Activated T-cell treated with anti-CD3 and anti-CD28 coated beads, Interleukin-2, amount 50 U/mL, for 24 hours (primary cell): ENCODE data around the gene SCAP.
"Not testable (repeated sequence)": the region's sequence is repeated elsewhere in the genome, so short reads cannot be mapped to it uniquely, and the experiment has no call there.

Experiments
- DNase-seq: peaks from one replicate; pipeline ENCODE4 v3.0.0-alpha.2; 2020
- H3K27ac Mint-ChIP-seq: 2 replicates; pipeline ENCODE4 v1.8.0; 2020; ENCODE audit warnings: mild to moderate bottlenecking, mixed read lengths
- H3K27me3 Mint-ChIP-seq: 2 replicates; pipeline ENCODE4 v1.8.0; 2020; ENCODE audit warnings: mixed read lengths
- H3K36me3 Mint-ChIP-seq: 2 replicates; pipeline ENCODE4 v1.8.0; 2020; ENCODE audit warnings: low read depth, mixed read lengths
- H3K4me1 Mint-ChIP-seq: 2 replicates; pipeline ENCODE4 v1.8.0; 2020; ENCODE audit warnings: low read depth, mixed read lengths
- H3K4me3 Mint-ChIP-seq: 2 replicates; pipeline ENCODE4 v1.8.0; 2020; ENCODE audit warnings: mild to moderate bottlenecking, moderate library complexity, mixed read lengths
- H3K9me3 Mint-ChIP-seq: 2 replicates; pipeline ENCODE4 v1.8.0; 2020; ENCODE audit warnings: mixed read lengths

The SCAP gene

DNA sequence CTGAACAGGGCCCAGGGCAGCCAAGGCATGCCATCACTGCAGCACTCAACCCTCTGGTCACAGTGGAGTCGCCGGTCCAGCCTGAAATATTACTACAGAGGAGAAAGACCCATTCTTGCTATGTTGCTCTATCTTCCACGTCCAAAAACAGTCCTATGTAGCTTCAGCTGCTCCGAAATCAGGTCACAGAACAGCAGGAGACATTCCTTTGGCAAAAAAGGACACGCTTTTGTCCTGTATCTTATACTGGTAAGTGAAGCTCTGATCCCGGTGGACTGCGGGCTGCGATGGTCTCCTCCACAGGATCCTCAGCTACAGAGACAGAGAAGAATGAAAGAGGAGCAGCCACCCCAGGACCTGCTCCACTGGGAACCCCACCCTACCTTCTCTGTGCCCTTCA, 20.1 kb upstream of the SCAP start:
- no peak overlapping the region for H3K4me3 Mint-ChIP-seq
- no peak for DNase-seq
- H3K4me1 Mint-ChIP-seq, result no peaks in the 10 kb centered on the region
- no peaks in the 10 kb centered on the region for H3K9me3 Mint-ChIP-seq
- no peaks in the 10 kb centered on the region for H3K27me3 Mint-ChIP-seq
- H3K27ac Mint-ChIP-seq, result no peak overlapping the region
- peaks cover 72% of the 10 kb centered on the region for H3K36me3 Mint-ChIP-seq

DNA sequence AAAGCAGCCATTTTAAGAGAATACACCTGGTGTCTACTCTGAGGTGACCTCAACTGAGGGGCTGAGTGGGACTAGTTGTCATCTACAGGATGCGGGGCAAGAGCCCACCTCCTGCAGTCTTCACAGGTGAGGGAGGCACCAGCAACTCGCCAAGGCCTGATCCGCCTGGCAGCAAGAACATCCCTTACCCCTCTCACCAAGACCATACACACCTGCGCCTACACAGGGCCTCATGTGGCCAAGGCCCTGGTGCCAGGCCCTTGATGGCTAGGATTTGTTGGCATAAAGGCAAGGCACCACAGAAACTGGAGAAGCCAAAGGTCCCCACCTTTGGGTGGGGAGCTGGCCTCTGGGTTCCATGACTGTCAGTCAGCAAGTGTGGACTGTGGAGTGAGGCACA, 19.4 kb upstream of the SCAP start:
- Mint-ChIP-seq H3K9me3 (no peaks in the 10 kb centered on the region), H3K36me3 (peaks cover 71% of the 10 kb centered on the region), H3K27ac (no peak overlapping the region), H3K4me3 (no peak overlapping the region), H3K4me1 (no peaks in the 10 kb centered on the region), H3K27me3 (no peaks in the 10 kb centered on the region)
- DNase-seq, result no peak

DNA sequence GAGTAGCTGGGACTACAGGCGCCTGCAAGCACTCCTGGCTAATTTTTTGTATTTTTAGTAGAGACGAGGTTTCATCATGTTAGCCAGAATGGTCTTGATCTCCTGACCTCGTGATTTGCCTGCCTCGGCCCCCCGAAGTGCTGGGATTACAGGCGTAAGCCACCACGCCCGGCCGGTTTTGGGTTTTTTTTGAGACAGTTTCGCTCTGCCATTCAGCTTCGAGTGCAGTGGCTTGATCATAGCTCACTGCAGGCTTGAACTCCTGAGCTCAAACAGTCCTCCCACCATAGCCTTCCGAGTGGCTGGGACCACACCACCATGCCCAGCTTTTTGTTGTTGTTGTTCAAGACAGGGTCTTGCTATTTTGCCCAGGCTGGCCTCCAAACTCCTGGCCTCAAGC, 16.0 kb upstream of the SCAP start:
- DNase-seq, result no peak
- Mint-ChIP-seq H3K27me3 (no peaks in the 10 kb centered on the region), H3K27ac (no peak overlapping the region), H3K4me1 (no peaks in the 10 kb centered on the region), H3K9me3 (no peaks in the 10 kb centered on the region), H3K4me3 (no peak overlapping the region), H3K36me3 (peaks cover 64% of the 10 kb centered on the region)

DNA sequence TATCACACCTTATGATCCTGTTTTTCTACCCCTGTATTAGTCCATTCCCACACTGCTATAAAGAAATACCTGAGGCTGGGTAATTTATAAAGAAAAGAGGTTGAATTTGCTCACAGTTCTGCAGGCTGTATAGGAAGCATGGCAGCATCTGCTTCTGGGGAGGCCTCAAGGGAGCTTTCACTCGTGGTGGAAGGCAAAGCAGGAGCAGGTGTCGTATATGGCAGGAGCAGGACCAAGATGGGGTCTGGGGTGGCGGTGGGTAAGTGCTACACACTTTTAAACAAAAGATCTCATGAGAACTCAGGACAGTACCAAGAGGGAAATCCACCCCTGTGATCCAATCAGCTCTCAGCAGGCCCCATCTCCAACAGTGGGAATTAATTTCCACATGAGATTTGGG, 15.4 kb upstream of the SCAP start:
- no peak for DNase-seq
- Mint-ChIP-seq H3K9me3 (no peaks in the 10 kb centered on the region), H3K36me3 (peaks cover 61% of the 10 kb centered on the region), H3K27me3 (no peaks in the 10 kb centered on the region), H3K4me1 (no peaks in the 10 kb centered on the region), H3K27ac (no peak overlapping the region), H3K4me3 (no peak overlapping the region)

DNA sequence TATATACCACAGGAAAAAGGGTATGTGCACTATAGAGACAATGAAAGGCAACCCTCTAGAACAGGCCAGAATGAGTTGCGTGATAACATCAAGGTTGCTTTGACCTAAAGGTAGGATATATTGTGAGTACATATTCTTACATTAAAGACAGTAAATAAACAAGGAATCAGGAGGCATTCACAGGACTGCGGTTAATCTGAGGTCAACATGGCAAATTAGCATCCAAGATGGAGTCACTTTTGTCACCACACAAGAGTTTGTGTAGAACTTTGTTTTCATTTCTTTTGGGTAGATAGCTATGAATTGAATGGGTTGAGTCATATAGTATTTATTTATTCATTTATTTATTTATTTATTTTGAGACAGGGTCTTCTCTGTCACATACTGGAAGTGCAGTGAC, 11.5 kb upstream of the SCAP start:
- H3K4me1 Mint-ChIP-seq, result no peaks in the 10 kb centered on the region
- H3K9me3 Mint-ChIP-seq, result no peaks in the 10 kb centered on the region
- H3K36me3 Mint-ChIP-seq, result peaks cover 39% of the 10 kb centered on the region
- H3K27ac Mint-ChIP-seq, result no peak overlapping the region
- no peak overlapping the region for H3K4me3 Mint-ChIP-seq
- DNase-seq, result no peak
- no peaks in the 10 kb centered on the region for H3K27me3 Mint-ChIP-seq

DNA sequence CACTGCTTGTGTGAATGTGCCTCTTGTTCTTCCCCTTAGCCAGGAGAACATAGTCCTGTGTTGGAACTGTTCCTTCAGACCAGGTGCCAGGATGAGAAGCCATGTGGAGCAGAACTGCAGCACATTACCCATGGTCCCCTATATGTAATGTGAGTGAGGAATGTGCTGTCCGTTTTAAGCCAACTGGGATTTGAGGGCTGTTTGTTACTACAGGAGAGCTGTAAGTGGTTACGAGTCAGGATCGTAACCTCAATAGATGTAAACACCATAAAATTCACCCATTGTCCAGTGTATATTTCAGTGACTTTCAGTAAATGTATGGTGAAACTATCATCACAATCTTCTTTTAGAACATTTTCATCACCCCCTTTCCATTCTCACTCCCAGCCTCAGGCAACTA, 10.1 kb upstream of the SCAP start:
- no peak for DNase-seq
- H3K27ac Mint-ChIP-seq, result no peak overlapping the region
- no peaks in the 10 kb centered on the region for H3K4me1 Mint-ChIP-seq
- peaks cover 33% of the 10 kb centered on the region for H3K36me3 Mint-ChIP-seq
- H3K4me3 Mint-ChIP-seq, result no peak overlapping the region
- no peaks in the 10 kb centered on the region for H3K9me3 Mint-ChIP-seq
- H3K27me3 Mint-ChIP-seq, result no peaks in the 10 kb centered on the region

DNA sequence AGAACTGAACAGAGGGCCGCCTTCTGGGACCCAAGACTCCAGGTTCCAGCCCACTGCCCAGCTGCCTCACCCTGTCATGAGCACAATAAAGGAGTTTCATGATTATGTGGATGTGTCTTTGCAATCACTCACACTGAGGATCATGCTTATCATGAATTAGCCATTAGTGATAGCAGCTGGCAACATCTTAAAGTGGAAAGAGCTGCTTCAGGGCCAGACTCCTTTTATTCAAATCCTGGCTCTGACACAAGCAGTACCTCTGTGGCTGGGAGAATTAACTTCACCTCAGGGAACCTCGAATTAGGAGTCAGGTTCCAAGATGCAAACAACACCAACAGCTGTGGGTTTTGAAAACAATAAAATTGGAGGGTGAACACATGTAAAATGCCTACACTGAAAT, 6.6 kb upstream of the SCAP start:
- Mint-ChIP-seq H3K4me3 (no peak overlapping the region), H3K4me1 (no peaks in the 10 kb centered on the region), H3K36me3 (peaks cover 12% of the 10 kb centered on the region), H3K27me3 (no peaks in the 10 kb centered on the region), H3K9me3 (no peaks in the 10 kb centered on the region), H3K27ac (no peak overlapping the region)
- DNase-seq, result no peak

DNA sequence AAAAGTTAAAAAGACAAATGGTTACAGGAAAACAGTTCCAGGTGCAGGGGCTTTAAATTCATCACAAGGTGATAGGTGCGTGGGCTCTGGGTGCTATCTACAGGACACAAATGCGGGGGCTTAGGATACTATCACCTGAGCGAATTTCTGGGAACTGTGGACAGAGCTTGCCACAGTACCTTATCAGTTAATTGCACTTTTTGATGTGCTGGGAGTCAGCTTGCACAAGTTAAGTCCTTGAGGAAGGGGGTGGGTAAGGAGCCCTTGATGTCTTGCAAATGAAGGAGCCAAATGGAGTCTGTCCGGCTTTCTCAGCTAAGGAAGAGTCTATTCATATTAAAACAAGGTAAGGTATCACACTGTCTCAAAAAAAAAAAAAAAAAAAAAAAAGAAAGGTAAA, 6.0 kb upstream of the SCAP start:
- not testable (repeated sequence) for H3K9me3 Mint-ChIP-seq, H3K4me1 Mint-ChIP-seq, H3K27me3 Mint-ChIP-seq, H3K4me3 Mint-ChIP-seq, DNase-seq, H3K27ac Mint-ChIP-seq, H3K36me3 Mint-ChIP-seq

DNA sequence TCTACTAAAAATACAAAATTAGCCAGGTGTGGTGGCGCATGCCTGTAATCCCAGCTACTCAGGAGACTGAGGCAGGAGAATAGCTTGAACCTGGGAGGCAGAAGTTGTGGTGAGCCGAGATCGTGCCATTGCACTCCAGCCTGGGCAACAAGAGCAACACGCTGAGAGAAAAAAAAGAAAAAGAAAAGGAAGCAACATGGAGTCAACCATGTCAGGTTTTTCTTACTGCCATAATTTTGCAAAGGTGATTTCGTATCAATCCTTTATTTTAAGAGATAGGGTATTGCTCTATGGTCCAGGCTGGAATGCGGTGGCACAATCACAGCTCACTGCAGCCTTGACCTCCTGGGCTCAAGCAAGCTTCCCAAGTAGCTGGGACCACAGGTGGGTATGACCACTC, 4.5 kb upstream of the SCAP start:
- not testable (repeated sequence) for H3K9me3 Mint-ChIP-seq, DNase-seq, H3K4me3 Mint-ChIP-seq, H3K27ac Mint-ChIP-seq, H3K36me3 Mint-ChIP-seq, H3K27me3 Mint-ChIP-seq
- peaks cover 13% of the 10 kb centered on the region for H3K4me1 Mint-ChIP-seq

DNA sequence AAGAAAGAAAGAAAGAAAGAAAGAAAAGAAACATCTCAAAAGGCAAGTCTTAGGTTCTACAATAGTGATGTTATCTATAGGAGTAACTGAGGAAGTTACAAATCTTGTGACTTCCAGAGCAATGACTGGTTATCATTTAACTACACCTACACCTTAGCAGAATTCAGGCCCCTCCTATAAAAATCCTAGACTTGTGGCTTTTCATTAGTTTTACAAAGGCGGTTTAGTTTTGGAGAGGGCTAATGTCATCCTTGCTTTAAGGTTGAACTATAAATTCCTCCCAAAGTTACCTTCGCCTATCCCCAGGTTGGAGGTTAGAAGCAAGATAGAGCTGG, 4.1 kb upstream of the SCAP start:
- Mint-ChIP-seq H3K27me3 (no peaks in the 10 kb centered on the region), H3K36me3 (peaks cover 5% of the 10 kb centered on the region), H3K4me3 (no peak overlapping the region), H3K4me1 (peaks cover 17% of the 10 kb centered on the region), H3K27ac (no peak overlapping the region), H3K9me3 (no peaks in the 10 kb centered on the region)
- DNase-seq, result no peak

DNA sequence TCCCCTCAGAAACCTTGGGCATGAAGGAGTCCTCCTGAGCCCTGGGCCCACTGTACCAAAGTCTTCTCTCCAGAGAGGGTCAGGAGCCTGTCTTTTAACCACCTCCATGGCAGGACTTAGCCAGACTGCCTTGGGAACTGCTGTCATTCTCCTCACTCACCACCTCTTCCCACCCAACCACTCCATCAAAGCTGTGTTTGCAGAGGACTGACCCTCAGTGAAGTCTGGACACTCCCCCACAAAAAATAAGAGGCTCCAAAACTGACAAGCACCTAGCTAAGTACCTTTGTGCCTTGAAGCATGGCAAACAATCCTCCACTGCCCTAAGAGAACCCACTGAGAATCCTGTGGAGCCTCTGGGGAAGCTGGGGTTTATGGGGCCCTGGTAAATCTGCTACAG, 2.3 kb upstream of the SCAP start:
- Mint-ChIP-seq H3K4me3 (no peak overlapping the region), H3K4me1 (peaks cover 32% of the 10 kb centered on the region)

DNA sequence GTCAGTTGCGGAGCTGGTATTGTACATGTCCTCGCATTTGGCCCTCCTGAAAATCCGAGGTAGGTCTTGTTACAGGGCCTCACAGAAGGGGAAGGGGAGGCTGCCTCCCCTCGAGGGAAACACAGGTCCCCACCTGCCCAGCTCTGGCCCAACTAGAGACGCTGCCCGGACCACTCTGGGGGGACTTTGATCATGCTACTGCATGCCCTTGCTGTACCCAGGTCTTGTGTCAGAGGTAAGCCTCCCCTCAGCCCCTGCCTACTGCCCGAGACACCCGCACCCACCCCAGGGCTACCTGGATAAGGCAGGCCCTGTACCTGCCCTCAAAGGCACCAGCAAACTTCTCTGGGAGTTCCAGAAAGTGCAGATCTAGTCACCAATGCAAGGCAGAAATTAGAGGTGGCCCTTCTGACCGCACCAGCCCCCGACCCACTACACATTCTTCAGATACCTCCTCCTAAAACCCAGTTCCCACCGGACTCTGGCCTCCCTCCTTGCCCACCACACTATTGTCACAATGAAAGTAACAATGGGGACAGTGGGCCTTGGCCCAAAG, 981 bp upstream of the SCAP start:
- DNase-seq, result peak; percentile 36
- H3K27me3 Mint-ChIP-seq, result no peaks in the 10 kb centered on the region
- peak overlapping the region; percentile 96 for H3K4me3 Mint-ChIP-seq
- peaks cover 13% of the 10 kb centered on the region for H3K36me3 Mint-ChIP-seq
- H3K4me1 Mint-ChIP-seq, result peaks cover 36% of the 10 kb centered on the region
- no peaks in the 10 kb centered on the region for H3K9me3 Mint-ChIP-seq
- peak overlapping the region; percentile 95 for H3K27ac Mint-ChIP-seq

More for the DNA sequence above, 2.3 kb upstream of the SCAP start:
- H3K27ac Mint-ChIP-seq, result no peak overlapping the region
- no peaks in the 10 kb centered on the region for H3K27me3 Mint-ChIP-seq
- no peak for DNase-seq
- H3K36me3 Mint-ChIP-seq, result peaks cover 9% of the 10 kb centered on the region
- H3K9me3 Mint-ChIP-seq, result no peaks in the 10 kb centered on the region

DNA sequence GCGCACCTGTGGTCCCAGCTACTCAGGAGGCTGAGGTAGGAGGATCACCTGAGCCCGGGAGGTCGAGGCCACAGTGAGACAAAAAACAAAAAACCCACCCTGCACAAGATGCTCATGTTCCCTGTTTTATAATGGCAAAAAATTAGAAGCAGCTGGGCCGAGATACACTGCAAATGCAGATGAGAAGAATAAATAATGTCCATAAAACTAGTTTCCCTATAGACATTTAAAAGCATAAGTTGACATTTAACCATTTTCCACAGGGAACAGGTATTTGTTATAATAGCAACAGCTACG, 537 bp upstream of the SCAP start:
- no peak for DNase-seq
- H3K36me3 Mint-ChIP-seq, result peaks cover 13% of the 10 kb centered on the region
- H3K4me3 Mint-ChIP-seq, result peak overlapping the region; percentile 96

DNA sequence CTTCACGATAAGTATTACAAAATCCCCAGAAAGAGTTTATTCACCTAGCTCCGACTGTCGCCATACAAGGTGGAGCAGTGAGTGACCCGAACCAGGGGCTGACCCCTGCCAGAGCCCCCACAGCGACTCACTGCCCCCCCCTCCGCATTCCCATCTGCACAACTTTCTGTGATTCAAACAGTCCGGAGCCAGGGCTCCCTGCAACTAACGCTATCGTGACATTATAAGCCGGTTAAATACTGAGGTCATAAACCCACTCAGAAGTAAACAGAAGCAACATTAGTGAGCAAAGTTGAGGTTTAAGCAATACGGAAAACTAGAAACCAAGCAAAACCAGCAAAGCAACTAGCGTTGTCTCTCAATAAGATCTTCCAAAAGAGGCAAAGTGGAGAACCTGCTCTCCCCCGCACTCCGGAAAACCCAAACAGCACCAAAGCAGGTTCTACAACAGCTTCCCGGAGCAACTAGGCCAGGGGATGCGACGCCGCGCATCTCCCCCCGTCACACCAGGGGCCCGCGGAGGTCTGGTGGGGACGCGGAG, 642 bp downstream of the SCAP start:
- Mint-ChIP-seq H3K27me3 (no peaks in the 10 kb centered on the region), H3K4me1 (peaks cover 41% of the 10 kb centered on the region), H3K36me3 (peaks cover 15% of the 10 kb centered on the region), H3K27ac (peak overlapping the region; percentile 92), H3K4me3 (peak overlapping the region; percentile 96), H3K9me3 (no peaks in the 10 kb centered on the region)
- DNase-seq, result no peak

More for the DNA sequence above, 537 bp upstream of the SCAP start:
- Mint-ChIP-seq H3K9me3 (no peaks in the 10 kb centered on the region), H3K27ac (peak overlapping the region; percentile 95), H3K4me1 (peaks cover 36% of the 10 kb centered on the region), H3K27me3 (no peaks in the 10 kb centered on the region)

DNA sequence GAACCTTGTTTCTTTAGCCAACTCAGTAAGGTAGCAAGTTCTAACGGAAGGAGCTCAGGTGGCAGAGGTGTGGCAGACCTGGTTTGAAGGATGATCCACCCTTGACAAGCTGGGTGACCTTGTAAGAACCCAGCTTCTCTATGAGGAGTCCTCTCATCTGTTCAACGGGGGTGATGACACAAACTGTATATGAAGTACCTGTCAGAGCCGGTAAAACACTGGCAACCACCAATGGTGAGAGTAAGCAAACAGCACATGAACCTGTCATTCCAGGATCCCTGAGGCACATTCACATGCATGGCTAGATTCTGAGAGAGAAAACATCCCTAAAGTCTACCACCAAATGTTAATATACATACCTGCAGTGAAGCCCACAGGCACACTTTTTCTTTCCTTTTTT, 2.4 kb downstream of the SCAP start:
- no peak overlapping the region for H3K27ac Mint-ChIP-seq
- peaks cover 2% of the 10 kb centered on the region for H3K9me3 Mint-ChIP-seq
- DNase-seq, result no peak
- H3K4me1 Mint-ChIP-seq, result peaks cover 44% of the 10 kb centered on the region
- H3K36me3 Mint-ChIP-seq, result peaks cover 27% of the 10 kb centered on the region
- H3K27me3 Mint-ChIP-seq, result no peaks in the 10 kb centered on the region
- peak overlapping the region; percentile 71 for H3K4me3 Mint-ChIP-seq

DNA sequence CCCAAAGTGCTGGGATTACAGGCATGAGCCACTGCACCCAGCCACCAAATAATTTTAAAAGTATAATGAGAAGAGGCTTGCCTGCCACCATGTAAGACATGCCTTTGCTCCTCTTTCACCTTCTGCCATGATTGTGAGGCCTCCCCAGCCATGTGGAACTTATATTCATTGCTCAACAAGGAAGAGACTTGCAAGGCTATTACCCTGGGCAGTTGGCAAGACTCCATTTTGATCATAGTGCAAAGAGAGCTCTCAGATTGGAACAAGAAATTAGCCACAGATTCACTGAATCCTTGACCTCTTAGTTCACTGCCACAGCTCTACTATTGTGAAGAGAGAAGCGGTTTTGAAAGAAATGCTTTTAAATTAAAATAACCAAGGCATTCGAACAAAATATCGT, 6.1 kb downstream of the SCAP start:
- Mint-ChIP-seq H3K4me1 (peaks cover 45% of the 10 kb centered on the region), H3K27ac (no peak overlapping the region)

More for the DNA sequence above, 6.1 kb downstream of the SCAP start:
- Mint-ChIP-seq H3K36me3 (peaks cover 45% of the 10 kb centered on the region), H3K9me3 (peaks cover 3% of the 10 kb centered on the region), H3K4me3 (no peak overlapping the region), H3K27me3 (no peaks in the 10 kb centered on the region)
- no peak for DNase-seq
